Peyer's patch (tissue), 4 donors: Measurements from ENCODE around the gene MYZAP.

Experiments used
- POLR2A ChIP-seq, 2 donors: fragments of 450-650 bp; IDR thresholded peaks; one replicate each; pipeline ENCODE4 v1.5.1; 2017; ENCODE audit warnings: antibody characterized with exemption in 2 of 2, mild to moderate bottlenecking in 2 of 2, moderate library complexity in 2 of 2
- TF ChIP-seq, protein P1 (sequence below), 6 experiments: fragments of 450-650 bp in 4 of 6; fragments of 200-600 bp in 2 of 6; sonication (generic) in 1 of 6; IDR thresholded peaks; one replicate each; pipeline ENCODE4 v1.5.1; 2017 to 2019; ENCODE audit warnings: antibody characterized with exemption in 6 of 6, mild to moderate bottlenecking in 3 of 6, moderate library complexity in 1 of 6

DNA sequence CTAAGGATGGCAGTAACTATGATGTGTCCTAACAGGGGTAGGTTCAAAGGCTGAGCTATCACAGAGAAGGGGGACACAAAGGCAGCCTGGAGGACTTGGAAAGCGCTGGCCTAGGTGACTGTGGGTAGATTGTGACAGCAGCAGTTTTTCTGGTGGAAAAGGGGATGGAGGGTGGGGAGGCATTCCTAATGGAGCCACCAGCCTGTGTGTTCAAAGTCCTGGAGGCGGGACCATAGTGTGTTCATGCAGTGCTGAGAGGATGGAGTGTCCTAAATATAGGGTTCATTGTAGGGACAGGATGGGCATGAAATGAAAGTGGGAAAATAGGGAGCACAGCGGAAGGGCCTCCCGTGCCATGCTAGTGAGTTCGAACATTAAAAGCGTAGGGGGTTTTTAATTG lies 63.3 kb downstream of the MYZAP start:
- TF ChIP-seq, protein P1, sequence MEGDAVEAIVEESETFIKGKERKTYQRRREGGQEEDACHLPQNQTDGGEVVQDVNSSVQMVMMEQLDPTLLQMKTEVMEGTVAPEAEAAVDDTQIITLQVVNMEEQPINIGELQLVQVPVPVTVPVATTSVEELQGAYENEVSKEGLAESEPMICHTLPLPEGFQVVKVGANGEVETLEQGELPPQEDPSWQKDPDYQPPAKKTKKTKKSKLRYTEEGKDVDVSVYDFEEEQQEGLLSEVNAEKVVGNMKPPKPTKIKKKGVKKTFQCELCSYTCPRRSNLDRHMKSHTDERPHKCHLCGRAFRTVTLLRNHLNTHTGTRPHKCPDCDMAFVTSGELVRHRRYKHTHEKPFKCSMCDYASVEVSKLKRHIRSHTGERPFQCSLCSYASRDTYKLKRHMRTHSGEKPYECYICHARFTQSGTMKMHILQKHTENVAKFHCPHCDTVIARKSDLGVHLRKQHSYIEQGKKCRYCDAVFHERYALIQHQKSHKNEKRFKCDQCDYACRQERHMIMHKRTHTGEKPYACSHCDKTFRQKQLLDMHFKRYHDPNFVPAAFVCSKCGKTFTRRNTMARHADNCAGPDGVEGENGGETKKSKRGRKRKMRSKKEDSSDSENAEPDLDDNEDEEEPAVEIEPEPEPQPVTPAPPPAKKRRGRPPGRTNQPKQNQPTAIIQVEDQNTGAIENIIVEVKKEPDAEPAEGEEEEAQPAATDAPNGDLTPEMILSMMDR (IDR thresholded peaks at IDR 0.05), result no peak
- no peak for TF ChIP-seq POLR2A (IDR thresholded peaks at IDR 0.05)
